Measurements from ENCODE around the gene ZNF425. TPM values are rescaled to one million over a fixed set of nuclear protein-coding genes. Genes with fewer than 3 reads are reported as not detected.

The ZNF425 gene
- total and polyA plus RNA-seq, 11 donors, result 0.21 to 1.6 (median 0.91) TPM

GRCh38 chr7:149141893-149142292 is 15.8 kb upstream of the ZNF425 start:
- TF ChIP-seq CTCF (IDR thresholded peaks at IDR 0.05) (no peak), POLR2A (IDR thresholded peaks at IDR 0.05) (no peak)
- intact Hi-C loops (cut with DNase I), result no loop called here
- DNase-seq (no peak), ATAC-seq (no peak)
- H3K27ac ChIP-seq, result no peak overlapping the region
- no peaks in the 10 kb centered on the region for H3K9me3 ChIP-seq
- peaks cover 0 to 6% (median 0%) of the 10 kb centered on the region in 12 donors for H3K4me1 ChIP-seq
- H3K36me3 ChIP-seq, result peaks cover 0 to 4% (median 0%) of the 10 kb centered on the region in 9 donors
- WGBS, 4 donors, result 86 to 90% (median 88%) methylated on average over 4 of the region's 4 CpGs
- H3K4me3 ChIP-seq, result no peak overlapping the region
- no peaks in the 10 kb centered on the region for H3K27me3 ChIP-seq

DNA sequence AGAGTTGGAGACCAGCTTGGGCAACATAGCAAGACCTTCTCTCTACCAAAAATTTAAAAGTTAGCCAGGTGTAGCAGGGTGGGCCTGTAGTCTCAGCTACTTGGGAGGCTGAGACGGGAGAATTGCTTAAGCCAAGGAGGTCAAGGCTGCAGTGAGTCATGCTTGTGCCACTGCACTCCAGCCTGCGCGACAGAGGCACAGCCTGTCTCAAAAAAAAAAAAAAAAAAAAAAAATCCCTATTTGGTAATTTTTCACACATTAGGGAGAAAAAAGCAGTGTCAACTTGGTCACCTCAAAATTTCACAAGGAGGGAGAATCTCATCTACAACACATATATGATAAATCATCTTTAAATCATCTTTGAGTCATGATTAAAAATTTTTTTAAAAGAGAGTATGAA is 14.7 kb upstream of the ZNF425 start:
- H3K4me3 ChIP-seq, result no peak overlapping the region
- ATAC-seq (no peak), DNase-seq (no peak)
- no peaks in the 10 kb centered on the region for H3K4me1 ChIP-seq
- WGBS, 4 donors, result 84 to 91% (median 90%) methylated on average over 3 of the region's 3 CpGs
- TF ChIP-seq CTCF (IDR thresholded peaks at IDR 0.05) (no peak), POLR2A (IDR thresholded peaks at IDR 0.05) (no peak)
- H3K27ac ChIP-seq, result no peak overlapping the region
- peaks cover 0 to 4% (median 0%) of the 10 kb centered on the region in 9 donors for H3K36me3 ChIP-seq
- intact Hi-C loops (cut with DNase I), result no loop called here
- H3K9me3 ChIP-seq, result no peaks in the 10 kb centered on the region
- no peaks in the 10 kb centered on the region for H3K27me3 ChIP-seq

DNA sequence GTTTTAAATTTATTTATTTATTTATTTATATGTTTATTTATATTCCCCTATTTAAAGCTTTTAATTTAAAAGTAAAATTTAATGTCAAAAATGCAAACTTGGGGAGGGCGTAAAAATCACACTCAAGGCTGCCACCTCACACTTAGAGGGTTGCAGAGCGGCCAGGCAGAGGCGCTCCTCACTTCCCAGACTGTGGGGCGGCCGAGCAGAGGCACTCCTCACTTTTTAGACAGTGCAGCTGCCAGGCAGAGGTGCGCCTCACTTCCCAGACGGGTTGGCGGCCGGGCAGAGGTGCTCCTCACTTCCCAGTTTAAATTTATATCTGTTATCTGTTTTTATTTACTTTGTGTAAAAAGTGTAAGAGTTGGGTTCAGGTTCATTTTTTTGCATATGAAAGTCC is 10.0 kb upstream of the ZNF425 start:
- no peak for TF ChIP-seq CTCF (IDR thresholded peaks at IDR 0.05)
- no peak for TF ChIP-seq POLR2A (IDR thresholded peaks at IDR 0.05)
- Histone ChIP-seq H3K9me3 (peaks cover 0 to 6% (median 2%) of the 10 kb centered on the region in 12 donors), H3K27me3 (no peaks in the 10 kb centered on the region), H3K27ac (no peak overlapping the region), H3K4me1 (no peaks in the 10 kb centered on the region), H3K4me3 (no peak overlapping the region), H3K36me3 (peaks cover 0 to 16% (median 4%) of the 10 kb centered on the region in 9 donors)
- intact Hi-C loops (cut with DNase I), result no loop called here
- 96 to 98% (median 98%) methylated on average over 9 of the region's 9 CpGs for WGBS, 4 donors
- ATAC-seq, result no peak
- DNase-seq, result no peak

DNA sequence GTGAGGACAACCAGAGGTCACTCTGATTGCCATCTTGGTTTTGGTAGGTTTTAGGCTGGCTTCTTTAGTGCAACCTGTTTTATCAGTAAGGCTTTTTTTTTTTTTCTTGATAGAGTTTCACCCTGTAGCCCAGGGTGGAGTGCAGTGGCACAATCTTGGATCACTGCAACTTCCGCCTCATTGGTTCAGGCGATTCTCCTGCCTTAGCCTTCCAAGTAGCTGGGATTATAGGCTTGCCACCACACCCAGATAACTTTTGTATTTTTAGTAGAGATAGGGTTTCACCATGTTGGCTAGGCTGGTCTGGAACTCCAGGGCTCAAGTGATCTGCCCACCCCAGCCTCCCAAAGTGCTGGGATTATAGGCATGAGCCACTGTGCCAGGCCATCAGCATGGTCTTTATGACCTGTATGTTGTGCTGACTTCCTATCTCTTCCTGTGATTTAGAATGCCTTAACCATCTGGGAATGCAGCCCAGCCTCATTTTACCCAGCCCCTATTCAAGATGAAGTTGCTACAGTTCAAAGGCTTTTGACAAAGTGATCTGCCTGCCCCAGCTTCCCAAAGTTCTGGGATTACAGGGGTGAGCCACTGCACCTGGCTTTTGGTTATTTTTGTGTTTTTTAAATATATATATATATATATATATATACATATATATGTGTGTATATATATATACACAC is 7.0 kb upstream of the ZNF425 start:
- no peak for ATAC-seq

More for the DNA sequence above, 7.0 kb upstream of the ZNF425 start:
- Histone ChIP-seq H3K4me1 (peaks cover 0 to 3% (median 0%) of the 10 kb centered on the region in 12 donors), H3K27ac (no peak overlapping the region), H3K36me3 (peaks cover 0 to 29% (median 11%) of the 10 kb centered on the region in 9 donors), H3K27me3 (no peaks in the 10 kb centered on the region), H3K4me3 (no peak overlapping the region), H3K9me3 (peaks cover 0 to 17% (median 11%) of the 10 kb centered on the region in 12 donors)
- TF ChIP-seq POLR2A (IDR thresholded peaks at IDR 0.05) (no peak), CTCF (IDR thresholded peaks at IDR 0.05) (no peak)
- intact Hi-C loops (cut with DNase I), result no loop called here
- DNase-seq, result no peak
- 90 to 98% (median 96%) methylated on average over 2 of the region's 2 CpGs for WGBS, 4 donors

All from heart left ventricle (tissue), 16 donors.